ENCODE results near the gene GNG7. TPM values are rescaled to one million over a fixed set of nuclear protein-coding genes. Genes with fewer than 3 reads are reported as not detected.

The GNG7 gene
- total and polyA plus RNA-seq, 2 experiments from 2014 or later, result 0.11 to 0.13 TPM

GRCh38 chr19:2650515-2650914 is 52.0 kb downstream of the GNG7 start:
- in situ Hi-C loops (cut with MboI), result loop anchor here (25.0 kb wide), 1 partner anchor 212 kb away; the partner anchor contains the start of gene ZNF556
- H3K27me3 ChIP-seq (replicated peaks; ENCODE audit: insufficient read depth), result peaks cover 7% of the 10 kb centered on the region
- H3K4me2 ChIP-seq (ENCODE audit: unreplicated experiment), result no peak overlapping the region
- 77 to 80% methylated on average over 21 of the region's 21 CpGs for WGBS, 2 experiments (ENCODE audit: low coverage in 1 of 2, low lambda C conversion rate in 2 of 2, missing lambda C conversion rate in 2 of 2)
- no peaks in the 10 kb centered on the region for H3K36me3 ChIP-seq (ENCODE audit: low read depth)
- H3K9ac ChIP-seq, result no peak overlapping the region
- H4K20me1 ChIP-seq (ENCODE audit: insufficient read depth), result no peaks in the 10 kb centered on the region
- TF ChIP-seq EZH2phosphoT487 (IDR thresholded peaks at IDR 0.05; ENCODE audit: insufficient read depth, low read depth), result no peak
- TF ChIP-seq EZH2 (IDR thresholded peaks at IDR 0.05; ENCODE audit: insufficient read depth, poor library complexity, severe bottlenecking), result no peak
- H3K79me2 ChIP-seq (ENCODE audit: insufficient read depth), result no peaks in the 10 kb centered on the region
- DNase-seq, result no peak
- no peak overlapping the region for H3K27ac ChIP-seq
- no peaks in the 10 kb centered on the region for H3F3A ChIP-seq (ENCODE audit: insufficient read depth)
- no peaks in the 10 kb centered on the region for H3K9me3 ChIP-seq (ENCODE audit: low read depth)
- no peak overlapping the region for H2AFZ ChIP-seq
- H3K4me3 ChIP-seq, result no peak overlapping the region
- H3K4me1 ChIP-seq (ENCODE audit: insufficient read depth), result no peaks in the 10 kb centered on the region; the same call in 1 of the 2 replicates
- H3K9me2 ChIP-seq (ENCODE audit: insufficient read depth), result no peaks in the 10 kb centered on the region

- in situ Hi-C loops (cut with MboI), result loop anchor here (5.0 kb wide), 1 partner anchor 104 kb away; no protein-coding TSS in a partner anchor
Measured at GRCh38 chr19:2648528-2648937, 54.0 kb downstream of the GNG7 start.

GRCh38 chr19:2648099-2648498 is 54.4 kb downstream of the GNG7 start:
- no peak for TF ChIP-seq EZH2phosphoT487 (IDR thresholded peaks at IDR 0.05; ENCODE audit: insufficient read depth, low read depth)
- no peak for TF ChIP-seq EZH2 (IDR thresholded peaks at IDR 0.05; ENCODE audit: insufficient read depth, poor library complexity, severe bottlenecking)
- H2AFZ ChIP-seq, result no peak overlapping the region
- no peak overlapping the region for H3K4me2 ChIP-seq (ENCODE audit: unreplicated experiment)
- H3K9me2 ChIP-seq (ENCODE audit: insufficient read depth), result no peaks in the 10 kb centered on the region
- no peak overlapping the region for H3K27ac ChIP-seq
- H3K36me3 ChIP-seq (ENCODE audit: low read depth), result no peaks in the 10 kb centered on the region
- no peaks in the 10 kb centered on the region for H4K20me1 ChIP-seq (ENCODE audit: insufficient read depth)
- in situ Hi-C loops (cut with MboI), result loop anchor here (5.0 kb wide), 1 partner anchor 104 kb away; no protein-coding TSS in a partner anchor
- WGBS, 2 experiments (ENCODE audit: low coverage in 1 of 2, low lambda C conversion rate in 2 of 2, missing lambda C conversion rate in 2 of 2), result 25 to 27% methylated on average over 5 of the region's 5 CpGs
- no peaks in the 10 kb centered on the region for H3K9me3 ChIP-seq (ENCODE audit: low read depth)
- no peaks in the 10 kb centered on the region for H3K27me3 ChIP-seq (replicated peaks; ENCODE audit: insufficient read depth)
- no peaks in the 10 kb centered on the region for H3F3A ChIP-seq (ENCODE audit: insufficient read depth)
- H3K9ac ChIP-seq, result no peak overlapping the region
- DNase-seq, result no peak
- no peaks in the 10 kb centered on the region for H3K79me2 ChIP-seq (ENCODE audit: insufficient read depth)
- no peak overlapping the region for H3K4me3 ChIP-seq
- no peaks in the 10 kb centered on the region for H3K4me1 ChIP-seq (ENCODE audit: insufficient read depth)

More at GRCh38 chr19:2648528-2648937, 54.0 kb downstream of the GNG7 start:
- Histone ChIP-seq H4K20me1 (ENCODE audit: insufficient read depth) (no peaks in the 10 kb centered on the region), H3F3A (ENCODE audit: insufficient read depth) (no peaks in the 10 kb centered on the region), H3K4me2 (ENCODE audit: unreplicated experiment) (no peak overlapping the region), H3K9ac (no peak overlapping the region), H3K36me3 (ENCODE audit: low read depth) (no peaks in the 10 kb centered on the region), H3K9me2 (ENCODE audit: insufficient read depth) (no peaks in the 10 kb centered on the region), H3K9me3 (ENCODE audit: low read depth) (no peaks in the 10 kb centered on the region), H3K27ac (no peak overlapping the region), H2AFZ (no peak overlapping the region), H3K4me1 (ENCODE audit: insufficient read depth) (no peaks in the 10 kb centered on the region), H3K4me3 (no peak overlapping the region), H3K27me3 (replicated peaks; ENCODE audit: insufficient read depth) (no peaks in the 10 kb centered on the region), H3K79me2 (ENCODE audit: insufficient read depth) (no peaks in the 10 kb centered on the region)
- DNase-seq, result peak; percentile 83
- no peak for TF ChIP-seq EZH2 (IDR thresholded peaks at IDR 0.05; ENCODE audit: insufficient read depth, poor library complexity, severe bottlenecking)
- no peak for TF ChIP-seq EZH2phosphoT487 (IDR thresholded peaks at IDR 0.05; ENCODE audit: insufficient read depth, low read depth)
- 39 to 50% methylated on average over 4 of the region's 4 CpGs for WGBS, 2 experiments (ENCODE audit: low coverage in 1 of 2, low lambda C conversion rate in 2 of 2, missing lambda C conversion rate in 2 of 2)

- in situ Hi-C loops (cut with MboI), result loop anchor here (5.0 kb wide), 1 partner anchor 105 kb away; no protein-coding TSS in a partner anchor
- Histone ChIP-seq H3K4me1 (ENCODE audit: insufficient read depth) (no peaks in the 10 kb centered on the region), H3K27ac (no peak overlapping the region), H3K36me3 (ENCODE audit: low read depth) (no peaks in the 10 kb centered on the region), H3K4me3 (no peak overlapping the region), H3K79me2 (ENCODE audit: insufficient read depth) (no peaks in the 10 kb centered on the region), H3K9ac (no peak overlapping the region), H2AFZ (no peak overlapping the region), H3F3A (ENCODE audit: insufficient read depth) (no peaks in the 10 kb centered on the region), H4K20me1 (ENCODE audit: insufficient read depth) (no peaks in the 10 kb centered on the region), H3K27me3 (replicated peaks; ENCODE audit: insufficient read depth) (no peaks in the 10 kb centered on the region), H3K9me3 (ENCODE audit: low read depth) (no peaks in the 10 kb centered on the region), H3K4me2 (ENCODE audit: unreplicated experiment) (no peak overlapping the region), H3K9me2 (ENCODE audit: insufficient read depth) (no peaks in the 10 kb centered on the region)
- TF ChIP-seq EZH2phosphoT487 (IDR thresholded peaks at IDR 0.05; ENCODE audit: insufficient read depth, low read depth) (no peak), EZH2 (IDR thresholded peaks at IDR 0.05; ENCODE audit: insufficient read depth, poor library complexity, severe bottlenecking) (no peak)
- no peak for DNase-seq
- 52 to 54% methylated on average over 18 to 20 of the region's 20 CpGs for WGBS, 2 experiments (ENCODE audit: low coverage in 1 of 2, low lambda C conversion rate in 2 of 2, missing lambda C conversion rate in 2 of 2)
Measured at GRCh38 chr19:2646866-2647535, 55.5 kb downstream of the GNG7 start.
